GM12875 (cell line): ENCODE measurements around the gene SIGLEC5.
"Not testable (repeated sequence)": the region's sequence is repeated elsewhere in the genome, so short reads cannot be mapped to it uniquely, and the experiment has no call there.

Experiments
- H3K4me3 ChIP-seq: one replicate; pipeline ENCODE4 v1.5.1; 2011; ENCODE audit warnings: low read depth, low read length, control low read depth
- TF ChIP-seq, protein P1 (sequence below): IDR thresholded peaks from 2 replicates; pipeline ENCODE4 v1.5.1; 2011; ENCODE audit warnings: low read depth, mild to moderate bottlenecking, control low read depth, inconsistent platforms, low read length, moderate library complexity, borderline replicate concordance; ENCODE audit not compliant: insufficient read depth

SIGLEC5 gene

DNA sequence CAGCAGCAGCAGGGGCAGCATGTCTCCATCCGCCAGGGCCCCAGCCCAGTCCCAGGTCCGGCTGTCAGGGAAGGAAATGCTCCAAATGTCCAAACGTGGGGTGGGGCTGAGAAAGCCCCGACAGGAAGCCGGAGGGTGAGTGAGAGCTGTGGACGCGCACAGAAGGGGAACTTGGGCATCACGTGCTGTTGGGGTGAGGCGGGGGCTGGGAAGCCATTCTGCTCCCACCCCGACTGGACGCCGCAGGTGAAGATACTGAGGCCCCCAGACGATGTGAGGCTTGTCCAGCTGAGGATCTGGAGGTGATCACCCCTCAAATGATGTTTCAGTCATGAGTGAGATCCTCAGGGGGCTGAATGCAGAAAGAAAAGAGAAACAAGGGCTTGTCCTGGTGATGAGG is at the start of gene SIGLEC5:
Gene SIGLEC5, minus strand, starts transcription at position 87 of the 400 bp plus-strand sequence. Its CDS starts 66 bp downstream, at position 21.
- not testable (repeated sequence) for H3K4me3 ChIP-seq

DNA sequence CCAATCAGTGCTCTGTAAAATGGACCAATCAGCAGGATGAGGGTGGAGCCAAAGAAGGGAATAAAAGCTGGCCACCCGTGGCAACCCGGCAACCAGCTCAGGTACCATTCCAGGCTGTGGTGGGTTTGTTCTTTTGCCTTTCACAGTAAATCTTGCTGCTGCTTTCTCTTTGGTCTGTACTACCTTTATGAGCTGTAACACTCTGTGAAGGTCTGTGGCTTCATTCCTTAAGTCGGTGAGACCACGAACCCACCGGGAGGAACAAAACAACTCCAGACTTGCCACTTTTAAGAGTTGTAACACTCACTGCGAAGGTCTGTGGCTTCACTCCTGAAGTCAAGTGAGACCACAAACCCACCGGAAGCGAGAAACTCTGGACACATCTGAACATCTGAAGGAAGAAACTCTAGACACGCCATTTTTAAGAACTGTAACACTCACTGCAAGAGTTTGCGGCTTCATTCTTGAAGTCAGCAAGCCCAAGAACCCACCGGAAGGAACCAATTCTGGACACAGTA is 46.4 kb upstream of the SIGLEC5 start:
- TF ChIP-seq, protein P1, sequence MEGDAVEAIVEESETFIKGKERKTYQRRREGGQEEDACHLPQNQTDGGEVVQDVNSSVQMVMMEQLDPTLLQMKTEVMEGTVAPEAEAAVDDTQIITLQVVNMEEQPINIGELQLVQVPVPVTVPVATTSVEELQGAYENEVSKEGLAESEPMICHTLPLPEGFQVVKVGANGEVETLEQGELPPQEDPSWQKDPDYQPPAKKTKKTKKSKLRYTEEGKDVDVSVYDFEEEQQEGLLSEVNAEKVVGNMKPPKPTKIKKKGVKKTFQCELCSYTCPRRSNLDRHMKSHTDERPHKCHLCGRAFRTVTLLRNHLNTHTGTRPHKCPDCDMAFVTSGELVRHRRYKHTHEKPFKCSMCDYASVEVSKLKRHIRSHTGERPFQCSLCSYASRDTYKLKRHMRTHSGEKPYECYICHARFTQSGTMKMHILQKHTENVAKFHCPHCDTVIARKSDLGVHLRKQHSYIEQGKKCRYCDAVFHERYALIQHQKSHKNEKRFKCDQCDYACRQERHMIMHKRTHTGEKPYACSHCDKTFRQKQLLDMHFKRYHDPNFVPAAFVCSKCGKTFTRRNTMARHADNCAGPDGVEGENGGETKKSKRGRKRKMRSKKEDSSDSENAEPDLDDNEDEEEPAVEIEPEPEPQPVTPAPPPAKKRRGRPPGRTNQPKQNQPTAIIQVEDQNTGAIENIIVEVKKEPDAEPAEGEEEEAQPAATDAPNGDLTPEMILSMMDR, result no peak
- no peak overlapping the region for H3K4me3 ChIP-seq

DNA sequence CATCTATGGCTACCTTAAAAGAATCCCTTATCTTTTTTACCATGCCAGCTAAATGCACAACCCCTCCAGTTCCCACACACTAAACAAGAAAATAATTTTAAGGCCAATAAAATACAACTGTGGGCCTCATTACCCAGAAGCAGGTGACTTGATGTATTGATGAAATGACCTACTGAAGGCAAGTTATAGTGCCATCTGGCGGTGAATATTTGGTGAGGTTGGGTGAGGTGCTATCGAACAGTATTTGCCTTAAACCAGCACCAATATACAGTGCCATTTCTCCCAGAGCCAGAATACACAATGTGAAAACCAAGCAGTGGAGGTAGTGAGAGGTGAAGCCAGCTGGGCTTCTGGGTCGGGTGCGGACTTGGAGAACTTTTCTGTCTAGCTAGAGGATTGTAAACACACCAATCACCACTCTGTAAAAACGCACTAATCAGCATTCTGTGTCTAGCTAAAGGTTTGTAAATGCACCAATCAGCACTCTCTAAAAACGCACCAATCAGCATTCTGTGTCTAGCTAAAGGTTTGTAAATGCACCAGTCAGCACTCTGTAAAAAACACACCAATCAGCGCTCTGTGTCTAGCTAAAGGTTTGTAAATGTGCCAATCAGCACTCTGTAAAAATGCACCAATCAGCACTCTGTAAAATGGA is 45.8 kb upstream of the SIGLEC5 start:
- not testable (repeated sequence) for H3K4me3 ChIP-seq
- TF ChIP-seq, protein P1, result peak; percentile 23; the same call in 1 of the 2 replicates

DNA sequence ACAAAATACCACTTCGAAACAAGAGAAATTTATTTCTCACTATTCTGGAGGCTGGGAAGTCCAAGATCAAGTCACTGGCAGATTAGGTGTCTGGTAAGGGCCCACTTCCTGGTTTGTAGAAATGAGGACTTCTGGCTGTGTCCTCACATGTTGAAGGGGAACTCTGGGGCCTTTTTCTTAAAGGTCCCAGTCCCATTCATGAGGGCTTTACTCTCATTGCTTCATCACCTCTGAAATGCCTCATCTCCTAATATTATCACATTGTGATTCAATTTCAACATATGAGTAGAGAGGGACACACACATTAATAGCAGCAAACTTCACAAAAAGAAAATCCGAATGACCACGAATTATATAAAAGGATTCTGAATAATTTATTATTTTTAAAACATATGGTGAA is 38.0 kb upstream of the SIGLEC5 start:
- H3K4me3 ChIP-seq, result no peak overlapping the region
- TF ChIP-seq, protein P1, result no peak

DNA sequence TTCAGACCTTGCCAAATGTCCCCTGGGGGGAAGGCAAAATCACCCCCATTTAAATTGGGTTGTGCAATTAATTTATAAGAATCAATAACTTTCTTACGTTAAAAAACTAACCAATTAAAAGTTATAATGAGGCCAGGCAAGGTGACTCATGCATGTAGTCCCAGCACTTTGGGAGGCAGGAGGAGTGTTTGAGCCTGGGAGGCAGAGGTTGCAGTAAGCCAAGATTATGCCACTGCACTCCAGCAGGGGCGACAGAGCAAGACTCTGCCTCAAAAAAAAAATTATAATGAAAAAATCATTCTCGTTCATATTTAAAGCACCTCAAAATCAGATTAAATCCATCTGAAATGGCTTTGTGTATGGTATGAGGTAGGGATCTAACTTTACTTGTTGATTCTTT is 34.8 kb upstream of the SIGLEC5 start:
- H3K4me3 ChIP-seq, result no peak overlapping the region
- TF ChIP-seq, protein P1, result 0 out of 2 replicates have a peak, but pooled peaks have one; percentile 2

DNA sequence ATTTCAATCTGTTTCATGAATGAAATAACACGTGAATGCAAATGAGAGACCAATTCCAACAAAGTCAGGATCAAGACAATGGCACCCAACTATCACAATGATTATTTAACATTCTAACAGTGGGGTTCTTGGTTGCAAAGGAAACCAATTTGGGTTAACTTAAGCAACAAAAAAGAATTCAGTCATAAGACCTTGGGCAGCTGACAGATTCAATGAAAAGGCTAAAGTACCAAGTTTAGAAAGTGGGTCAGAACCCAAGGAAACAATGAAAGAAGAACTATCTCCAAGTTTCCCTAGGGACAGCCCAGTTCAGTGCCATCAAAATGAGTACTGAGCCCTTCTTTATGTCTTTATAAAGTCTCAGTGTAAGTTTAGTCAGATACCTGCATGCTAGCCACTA is 33.9 kb upstream of the SIGLEC5 start:
- TF ChIP-seq, protein P1, result no peak
- no peak overlapping the region for H3K4me3 ChIP-seq

DNA sequence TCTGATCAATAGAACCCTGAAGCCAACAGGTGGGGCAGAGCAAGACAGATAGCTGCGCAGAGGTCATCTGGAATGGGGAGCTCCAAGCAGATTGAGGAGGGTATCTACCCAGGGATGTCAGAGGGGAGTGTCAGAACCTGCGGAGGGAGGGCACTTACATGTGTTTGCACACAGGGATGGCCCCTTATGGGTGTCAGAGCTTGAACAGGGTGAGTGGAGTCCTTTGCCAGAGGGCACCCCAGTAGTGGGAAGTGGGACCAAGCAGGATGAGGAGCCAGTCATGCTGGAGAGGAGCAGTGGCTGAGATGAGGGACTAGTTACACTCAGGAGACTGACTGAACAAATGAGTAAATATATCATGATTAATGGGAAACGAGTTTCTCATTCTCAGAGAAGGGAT is 33.4 kb upstream of the SIGLEC5 start:
- TF ChIP-seq, protein P1, result no peak
- no peak overlapping the region for H3K4me3 ChIP-seq
